HG02943 (cell line): ENCODE results near the gene MXD3.

Experiments
- ATAC-seq: cut with Tn5 transposase; IDR thresholded peaks from one replicate; pipeline ENCODE4 v1.9.1; 2021; ENCODE audit warnings: mild to moderate bottlenecking, low read depth, moderate library complexity; ENCODE audit not compliant: unreplicated experiment

Gene MXD3

DNA sequence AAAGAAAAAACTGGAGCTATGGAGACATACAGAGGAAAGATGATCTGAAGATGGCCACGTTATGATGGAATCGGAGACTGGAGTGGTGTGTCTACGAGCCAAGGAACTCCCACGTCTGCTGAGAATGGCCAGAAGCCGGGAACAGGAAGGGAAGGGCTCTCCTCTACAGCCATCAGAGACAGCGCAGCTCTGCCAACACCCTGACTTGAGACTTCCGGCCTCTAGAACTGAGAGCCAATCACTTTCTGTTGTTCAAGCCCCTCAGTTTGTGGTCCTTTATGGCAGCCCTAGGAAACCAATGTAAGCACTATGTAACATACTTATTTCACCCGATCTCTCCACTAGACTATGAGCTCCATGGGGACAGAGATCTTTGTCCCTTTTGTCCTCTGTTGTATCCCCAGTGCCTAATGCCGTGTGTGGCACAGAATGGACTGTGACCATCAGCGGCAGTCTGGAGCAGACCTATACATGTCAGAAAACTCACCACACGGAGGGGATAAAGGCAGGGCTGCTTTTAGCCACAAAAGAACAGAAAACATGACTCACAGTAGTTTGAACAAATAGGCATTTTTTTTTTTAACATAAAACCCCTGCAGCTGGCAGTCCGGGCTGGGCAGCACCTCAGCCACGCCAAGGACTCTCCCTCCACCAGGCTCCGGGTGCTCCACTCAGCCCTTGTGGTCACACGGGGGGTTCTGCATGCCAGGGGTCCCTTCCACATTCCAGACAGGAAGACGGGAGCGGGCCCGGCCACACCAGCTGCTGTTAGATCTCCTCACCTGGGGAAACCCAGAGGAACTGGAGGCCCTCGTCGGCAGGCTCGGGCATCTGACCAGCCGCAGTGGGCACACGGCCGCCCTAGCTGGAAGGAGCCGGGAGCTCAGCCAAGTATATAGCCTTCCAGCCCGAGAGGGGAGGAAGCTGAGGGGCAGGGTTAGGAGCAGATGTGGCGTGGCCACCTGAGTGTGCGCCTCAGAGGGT is 16.1 kb upstream of the MXD3 start:
- no peak for ATAC-seq

DNA sequence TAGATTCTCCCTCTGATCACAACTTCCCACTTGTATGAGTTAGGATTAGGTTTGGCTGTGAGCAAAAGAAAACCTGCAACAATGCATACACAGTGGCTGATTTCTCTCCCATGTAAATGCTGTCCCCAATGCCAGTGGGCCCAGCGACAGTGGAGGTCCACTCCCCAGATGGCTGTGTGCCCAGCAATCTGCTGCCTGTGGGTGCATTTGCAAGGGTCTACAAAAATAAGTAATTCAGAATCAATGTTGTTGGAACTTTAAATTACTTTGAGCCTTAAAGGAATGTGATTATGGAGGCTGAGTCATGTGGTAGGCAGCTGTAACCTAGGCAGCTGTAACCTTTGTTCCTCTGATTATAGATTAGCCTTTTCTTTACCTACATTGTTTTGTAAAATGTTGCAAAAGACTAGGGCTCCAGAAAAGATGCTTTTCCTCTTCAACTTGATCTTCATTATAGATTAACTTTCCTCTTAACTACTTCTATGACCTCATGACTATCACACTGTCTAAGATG is 14.2 kb upstream of the MXD3 start:
- no peak for ATAC-seq

DNA sequence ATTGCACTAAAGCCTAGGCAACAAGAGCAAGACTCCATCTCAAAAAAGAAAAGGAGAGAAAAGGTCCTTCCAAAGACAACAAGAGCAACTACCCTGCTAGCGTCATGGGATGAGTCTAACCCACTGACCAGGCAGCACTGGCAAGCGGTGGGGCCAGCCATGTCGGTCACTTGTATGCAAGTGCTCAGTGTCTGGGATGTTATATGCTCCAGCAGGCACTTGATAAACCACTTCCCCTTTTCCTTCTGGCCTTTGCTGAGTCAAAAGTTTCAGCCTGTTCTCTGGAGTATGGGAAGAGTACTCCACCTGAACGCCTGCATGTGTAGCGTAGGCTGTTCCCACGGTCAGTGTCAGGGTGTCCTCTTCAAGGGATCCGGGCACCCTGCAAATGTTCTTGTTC is 9.2 kb upstream of the MXD3 start:
- ATAC-seq, result no peak

DNA sequence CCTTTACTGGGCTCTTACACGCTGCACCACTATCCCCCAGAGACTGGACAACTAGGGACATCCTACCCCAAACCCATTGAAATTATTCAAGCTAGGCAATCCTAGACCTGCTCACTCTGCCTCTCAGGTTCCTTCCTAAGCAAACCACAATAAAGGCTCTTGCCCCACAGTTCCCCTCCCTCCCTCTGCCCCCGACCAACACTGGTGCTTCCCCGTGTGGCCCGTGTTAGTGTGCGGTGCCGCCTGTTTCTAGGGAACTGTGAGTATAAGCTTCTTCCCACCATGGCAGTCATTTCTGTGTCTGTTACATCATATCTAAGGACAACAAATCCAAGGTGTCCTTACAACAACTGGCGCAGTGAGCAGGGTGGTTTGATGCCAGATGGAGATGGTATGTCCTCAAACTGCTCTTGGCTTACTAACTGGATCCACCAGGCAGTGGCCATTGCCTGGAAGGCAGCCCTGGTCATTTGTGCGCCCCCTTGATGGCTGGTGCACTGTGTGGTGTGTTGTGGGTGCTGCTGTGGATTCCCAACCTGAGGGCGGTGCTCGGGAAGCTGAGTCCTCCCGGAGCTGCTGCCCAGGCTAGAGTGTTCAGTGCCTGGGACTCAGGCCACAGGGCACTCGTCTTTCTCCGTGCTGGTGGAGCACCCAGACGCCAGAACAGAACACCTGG is 8.4 kb upstream of the MXD3 start:
- no peak for ATAC-seq

DNA sequence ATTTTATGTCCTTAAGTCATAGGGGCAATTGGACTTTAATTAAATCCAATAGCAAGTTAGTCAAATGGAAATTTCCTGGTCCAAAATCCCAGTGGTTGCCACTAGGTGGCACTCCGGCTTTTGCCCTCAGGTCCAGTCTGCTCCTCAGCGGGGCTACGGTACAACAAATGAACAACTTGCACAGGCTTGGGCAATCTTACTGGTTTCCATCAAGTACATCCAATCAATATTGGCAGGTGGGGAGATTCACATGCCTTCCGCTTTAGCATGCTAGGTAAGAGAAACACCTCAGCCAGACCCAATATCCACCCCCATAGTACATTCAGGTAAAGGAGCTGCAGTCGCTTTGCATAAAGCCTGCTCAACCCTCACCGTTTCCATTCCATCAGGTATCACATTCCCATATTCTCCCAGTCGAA is 6.3 kb upstream of the MXD3 start:
- no peak for ATAC-seq

DNA sequence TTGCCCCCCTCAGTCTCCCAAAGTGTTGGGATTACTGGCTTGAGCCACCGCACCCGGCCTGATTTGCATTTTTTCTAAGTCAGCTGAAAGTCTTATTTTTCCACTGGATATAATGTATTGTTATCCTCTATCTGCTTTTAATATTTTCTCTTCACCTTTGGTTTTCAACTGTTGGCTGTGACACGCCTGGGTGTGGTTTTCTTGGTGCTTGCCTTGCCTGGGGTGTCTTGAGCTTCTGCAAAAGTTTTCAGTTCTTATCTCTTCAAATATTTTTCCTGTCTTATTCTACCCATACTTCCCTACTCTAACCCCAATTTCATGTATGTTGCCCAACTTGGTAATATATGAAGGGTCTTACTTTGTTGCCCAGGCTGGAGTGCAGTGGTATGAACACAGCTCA is 4.3 kb upstream of the MXD3 start:
- no peak for ATAC-seq

DNA sequence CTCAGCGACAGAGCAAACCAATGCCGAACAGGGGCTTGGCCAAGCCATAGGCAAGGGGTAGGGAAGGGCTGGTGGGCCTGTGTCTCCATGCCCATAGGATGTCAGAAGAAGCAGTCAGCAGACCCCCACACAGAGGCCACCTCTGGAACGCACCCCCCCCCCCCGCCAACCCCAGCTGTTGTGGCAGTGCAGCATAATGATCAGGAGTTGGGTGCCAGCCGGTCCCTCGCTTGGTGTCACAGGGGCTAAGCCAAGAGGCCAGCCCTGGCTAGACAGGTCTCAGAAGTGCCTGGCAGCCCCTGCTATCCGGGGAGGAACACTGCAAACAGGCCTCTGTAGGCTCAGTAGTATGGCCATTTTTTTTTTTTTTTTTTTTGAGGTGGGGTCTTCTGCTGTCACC is 3.7 kb upstream of the MXD3 start:
- ATAC-seq, result no peak

DNA sequence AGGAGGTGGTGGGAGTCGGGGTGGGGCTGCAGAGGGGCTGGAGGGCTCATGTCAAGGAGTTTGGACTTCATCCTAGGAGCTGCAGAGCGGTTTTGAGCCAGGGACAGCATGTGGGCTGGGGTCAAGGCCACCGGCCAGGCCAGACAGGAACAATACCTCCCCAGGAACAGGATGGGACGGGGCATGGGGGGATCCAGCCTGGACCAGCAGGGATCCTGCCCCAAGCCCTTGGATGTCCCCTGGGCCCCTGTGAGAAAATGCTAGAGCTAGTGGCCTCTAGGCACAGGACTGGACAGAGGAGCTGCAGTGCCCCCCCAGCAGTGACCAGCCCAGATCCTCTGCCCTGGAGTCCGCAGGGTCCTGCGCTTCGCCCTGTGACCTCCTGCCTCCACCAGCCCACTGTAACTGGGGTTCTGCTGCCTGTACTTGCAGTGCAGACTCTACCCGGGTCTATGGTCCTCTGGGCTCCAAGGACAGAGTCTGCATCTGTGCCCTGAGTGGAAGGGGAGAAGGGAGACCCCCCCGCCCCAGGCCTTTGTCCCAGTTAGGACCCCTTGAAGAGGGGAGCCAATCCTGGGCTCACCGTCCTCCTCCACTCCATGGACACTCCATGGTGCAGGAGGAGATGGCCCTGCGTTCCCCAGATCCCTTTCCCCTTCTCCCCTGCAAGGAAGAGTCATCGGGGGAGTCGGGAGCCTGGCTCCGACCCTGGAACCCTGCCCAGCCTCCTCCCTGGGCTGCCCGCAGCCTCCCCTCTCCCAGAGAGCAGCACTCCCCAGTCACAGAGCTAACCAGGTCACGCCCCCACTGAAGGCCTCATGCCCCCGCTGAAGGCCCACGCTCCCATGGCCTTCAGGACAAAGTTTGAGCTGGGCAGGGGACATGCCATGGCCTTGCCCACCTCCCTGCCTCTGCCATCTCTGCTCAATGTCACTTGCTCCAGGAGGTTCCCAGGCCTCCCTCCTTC is 3.0 kb upstream of the MXD3 start:
- ATAC-seq, result no peak

DNA sequence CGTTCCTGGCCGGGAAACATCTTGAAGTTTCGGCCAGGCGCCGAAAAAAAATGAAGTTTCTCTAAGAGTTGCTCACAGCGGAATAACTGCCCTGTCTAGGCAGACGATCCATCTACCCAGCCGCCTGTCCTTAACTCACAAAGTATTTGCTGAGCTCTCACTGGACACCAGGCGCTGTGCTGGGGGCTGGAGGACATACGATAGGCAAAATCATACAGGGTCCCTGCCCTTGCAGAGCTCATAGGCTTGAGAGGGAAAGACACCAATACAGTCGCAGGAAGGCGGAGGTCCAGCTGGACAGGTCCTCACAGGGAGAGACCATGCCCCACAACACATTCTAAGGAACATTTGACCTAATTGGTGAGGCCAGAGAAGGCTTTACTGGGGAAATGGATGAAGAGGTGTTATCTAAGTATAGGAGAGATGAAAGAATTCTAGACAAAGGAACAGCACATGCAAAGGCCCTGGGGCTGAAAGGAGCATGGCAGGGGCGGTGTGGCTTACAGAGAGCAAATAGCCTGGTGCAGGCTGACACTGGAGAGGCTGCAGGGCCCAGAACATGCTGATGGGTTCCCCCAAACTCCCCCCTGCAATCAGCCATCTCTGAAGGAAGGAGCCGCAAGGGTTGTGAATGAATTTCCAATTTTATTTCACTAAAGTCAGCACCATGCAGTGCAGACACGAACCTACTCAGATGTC is 2.0 kb upstream of the MXD3 start:
- no peak for ATAC-seq

DNA sequence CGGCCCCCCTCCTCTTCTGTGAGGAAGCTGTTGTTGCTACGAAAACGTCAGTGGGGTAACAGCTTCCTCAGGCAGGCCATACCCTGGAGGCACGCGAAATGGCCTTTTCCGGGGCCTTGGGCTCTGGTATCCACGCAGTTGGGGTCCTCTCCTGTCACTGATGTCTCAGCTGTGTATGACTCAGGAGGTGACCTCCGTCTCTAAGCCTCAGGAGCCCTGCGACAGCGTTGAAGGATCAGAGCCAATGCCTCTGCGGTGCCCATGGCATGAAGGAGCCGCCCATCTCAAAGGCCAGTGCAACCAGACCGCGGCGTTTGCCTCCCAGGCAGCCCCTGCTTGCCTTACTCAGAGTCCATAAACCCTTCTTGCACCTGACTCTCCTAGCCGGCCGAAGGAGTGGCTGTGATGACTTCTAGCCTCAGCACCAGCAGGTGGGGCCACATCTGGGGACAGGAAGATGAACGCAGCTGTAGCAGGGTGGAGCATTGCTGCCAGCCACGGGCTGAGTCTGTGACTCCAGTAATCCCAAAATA is 1.0 kb upstream of the MXD3 start:
- ATAC-seq, result peak; percentile 0

DNA sequence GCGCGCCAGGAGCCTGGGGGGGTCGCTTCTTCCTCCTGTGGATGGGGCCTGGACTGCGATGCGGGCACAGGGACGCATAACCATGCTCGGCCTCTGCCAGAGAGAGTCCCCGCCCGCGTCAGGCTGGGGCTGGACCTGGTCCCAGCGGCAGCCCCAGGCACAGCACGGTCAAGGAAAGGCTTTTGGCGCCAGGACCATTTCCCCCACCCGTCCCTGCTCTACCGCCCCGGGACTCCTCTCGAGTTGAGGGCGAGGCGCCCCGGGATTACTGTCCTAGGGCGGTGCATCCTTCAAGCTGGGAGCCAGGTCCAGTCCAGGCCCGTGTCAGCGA is 341 bp downstream of the MXD3 start:
- no peak for ATAC-seq

DNA sequence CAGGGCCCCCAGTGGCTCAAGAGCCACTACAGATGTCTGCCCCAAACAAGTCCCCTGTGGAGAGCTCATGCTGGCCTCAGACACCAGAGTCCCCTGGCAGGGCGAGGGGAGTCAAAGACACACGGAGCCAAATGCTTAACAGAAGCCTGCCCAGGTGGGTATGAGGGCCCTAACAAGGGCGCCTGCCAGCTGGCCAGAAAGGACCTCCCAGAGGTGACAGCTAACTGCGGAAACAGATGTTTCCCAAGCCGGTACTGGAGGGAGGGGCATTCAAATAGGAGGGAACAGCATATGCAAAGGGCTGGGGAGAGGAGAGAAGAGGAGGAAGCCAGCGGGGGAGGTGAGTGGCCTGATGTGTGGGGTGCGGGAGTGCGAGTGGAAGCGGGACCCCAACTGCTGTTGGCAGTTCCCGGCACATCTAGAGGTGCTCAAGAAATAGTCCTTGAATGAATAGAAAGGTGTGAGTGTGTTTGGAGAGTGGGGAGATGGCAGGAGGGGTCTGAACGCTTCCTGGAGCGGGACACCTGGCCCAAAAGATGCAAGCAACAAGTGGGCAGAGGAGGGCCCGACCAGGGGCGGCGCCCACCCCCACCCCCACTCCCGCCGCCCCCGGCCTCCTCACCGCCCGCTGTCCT is 824 bp downstream of the MXD3 start:
- ATAC-seq, result no peak

DNA sequence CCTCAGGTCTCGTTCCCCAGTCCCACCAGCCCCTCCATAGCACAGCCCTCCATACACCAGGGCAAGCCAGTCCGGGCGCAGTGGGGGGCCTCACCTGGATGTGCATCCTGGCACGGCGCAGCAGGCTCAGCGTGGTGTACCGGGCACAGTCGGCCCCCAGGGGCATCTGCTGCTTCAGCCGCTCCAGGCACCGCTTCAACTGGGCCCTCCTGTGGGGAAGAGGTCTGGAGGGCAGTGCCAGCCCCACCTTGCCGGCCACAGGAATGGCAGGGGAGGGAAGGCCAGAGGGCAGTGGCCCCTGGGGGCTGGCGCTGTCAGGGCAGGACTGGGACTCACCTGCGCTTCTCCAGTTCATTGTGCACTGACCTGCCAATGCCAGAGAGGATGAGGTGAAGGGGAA is 1.4 kb downstream of the MXD3 start:
- ATAC-seq, result no peak

DNA sequence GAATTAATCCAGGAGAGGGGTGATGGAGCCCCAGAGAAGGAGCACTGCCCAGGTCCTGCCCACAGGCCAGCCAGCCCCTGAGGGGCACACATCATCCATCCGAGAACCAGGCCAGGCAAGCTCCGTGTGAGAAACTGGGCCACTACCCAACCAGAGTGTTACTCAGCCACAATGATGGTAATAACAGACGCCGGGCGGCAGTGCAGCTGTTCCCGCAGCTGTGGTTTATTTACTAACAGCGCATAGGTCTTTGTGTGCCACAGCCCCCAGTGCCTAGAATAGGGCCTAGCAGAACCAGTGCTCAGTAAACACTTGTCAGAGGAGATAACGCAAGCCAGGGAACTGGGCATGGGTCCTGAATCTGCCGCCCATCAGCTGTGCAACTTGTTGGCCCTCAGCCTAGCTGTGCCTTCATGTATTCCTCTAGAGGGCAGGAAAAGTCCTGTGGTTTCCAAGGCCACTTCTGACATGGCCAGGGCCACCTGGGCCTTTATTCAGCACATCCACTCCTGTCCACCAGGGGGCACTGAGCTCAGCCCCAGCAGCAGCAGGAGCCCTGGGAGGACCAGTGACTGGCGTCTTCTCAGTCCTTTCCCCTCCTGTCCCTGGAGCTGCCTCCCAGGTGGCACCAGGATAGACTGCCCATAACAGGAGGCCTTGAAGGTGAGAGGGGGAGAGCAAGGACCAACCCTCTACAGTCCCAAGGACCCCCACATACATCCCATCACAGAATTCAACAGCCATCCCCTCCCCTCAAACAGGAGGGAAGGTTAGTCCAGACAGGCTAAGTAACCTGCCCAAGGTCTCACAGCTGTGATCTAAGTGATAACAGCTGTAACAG is 2.1 kb downstream of the MXD3 start:
- no peak for ATAC-seq

DNA sequence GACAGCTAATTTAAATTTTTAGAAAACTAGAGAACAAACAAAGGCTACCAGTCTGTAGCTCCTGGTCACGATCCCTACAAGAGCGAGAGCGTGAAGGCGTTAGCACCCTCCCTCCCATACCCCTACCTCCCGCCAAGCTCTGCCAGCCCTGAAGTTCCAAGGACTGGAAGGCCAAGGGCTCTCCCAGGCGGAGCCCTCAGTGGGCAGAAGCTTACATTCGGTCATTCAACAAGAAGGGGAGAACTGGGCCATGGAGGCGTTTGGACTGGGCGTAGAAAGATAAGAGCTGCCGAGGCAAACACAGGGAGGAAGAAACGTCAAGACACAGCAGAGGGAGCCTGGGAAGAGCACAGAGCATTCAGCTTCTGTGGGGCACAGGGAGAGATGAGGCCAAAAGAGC is 3.0 kb downstream of the MXD3 start:
- no peak for ATAC-seq

DNA sequence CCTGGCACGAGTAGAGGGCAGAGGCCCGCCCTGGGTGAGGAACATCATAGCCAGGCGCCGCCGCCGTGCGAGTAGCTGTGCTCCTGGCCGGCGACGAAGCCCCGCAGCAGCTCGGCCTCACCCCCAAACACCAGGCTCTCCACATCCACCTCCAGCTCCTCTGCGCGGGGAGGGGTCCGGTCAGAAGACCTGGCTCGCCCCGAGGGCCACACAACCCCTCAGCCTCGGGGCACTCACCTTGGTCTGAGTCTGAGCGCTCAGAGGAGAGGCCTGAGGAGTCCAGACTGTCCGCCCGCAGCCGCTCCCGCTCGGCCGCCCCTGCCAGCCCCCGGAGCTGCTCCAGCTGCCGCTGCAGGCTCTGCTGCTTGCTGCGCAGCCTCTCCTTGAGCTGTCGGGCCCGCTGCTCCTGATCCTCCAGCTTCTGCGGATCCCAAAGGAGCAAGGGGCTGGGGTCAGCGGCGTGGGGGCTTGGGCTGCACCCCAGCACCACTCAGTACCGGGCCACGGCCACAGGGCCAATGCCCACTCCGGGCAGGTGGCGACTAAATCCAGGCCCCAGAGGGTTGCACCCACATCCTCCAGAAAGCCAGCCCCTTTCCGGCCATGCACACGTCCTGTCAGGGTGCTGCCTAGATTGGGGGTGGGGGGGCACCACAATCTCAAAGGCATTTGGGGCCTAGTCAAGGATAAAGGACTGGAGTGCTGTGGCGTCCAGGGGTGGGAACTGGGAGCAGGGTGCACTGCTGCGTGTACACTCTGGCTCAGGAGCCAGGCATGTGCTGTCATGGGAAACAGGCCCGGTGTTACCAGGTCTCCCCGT is 3.9 kb downstream of the MXD3 start:
- ATAC-seq, result no peak

DNA sequence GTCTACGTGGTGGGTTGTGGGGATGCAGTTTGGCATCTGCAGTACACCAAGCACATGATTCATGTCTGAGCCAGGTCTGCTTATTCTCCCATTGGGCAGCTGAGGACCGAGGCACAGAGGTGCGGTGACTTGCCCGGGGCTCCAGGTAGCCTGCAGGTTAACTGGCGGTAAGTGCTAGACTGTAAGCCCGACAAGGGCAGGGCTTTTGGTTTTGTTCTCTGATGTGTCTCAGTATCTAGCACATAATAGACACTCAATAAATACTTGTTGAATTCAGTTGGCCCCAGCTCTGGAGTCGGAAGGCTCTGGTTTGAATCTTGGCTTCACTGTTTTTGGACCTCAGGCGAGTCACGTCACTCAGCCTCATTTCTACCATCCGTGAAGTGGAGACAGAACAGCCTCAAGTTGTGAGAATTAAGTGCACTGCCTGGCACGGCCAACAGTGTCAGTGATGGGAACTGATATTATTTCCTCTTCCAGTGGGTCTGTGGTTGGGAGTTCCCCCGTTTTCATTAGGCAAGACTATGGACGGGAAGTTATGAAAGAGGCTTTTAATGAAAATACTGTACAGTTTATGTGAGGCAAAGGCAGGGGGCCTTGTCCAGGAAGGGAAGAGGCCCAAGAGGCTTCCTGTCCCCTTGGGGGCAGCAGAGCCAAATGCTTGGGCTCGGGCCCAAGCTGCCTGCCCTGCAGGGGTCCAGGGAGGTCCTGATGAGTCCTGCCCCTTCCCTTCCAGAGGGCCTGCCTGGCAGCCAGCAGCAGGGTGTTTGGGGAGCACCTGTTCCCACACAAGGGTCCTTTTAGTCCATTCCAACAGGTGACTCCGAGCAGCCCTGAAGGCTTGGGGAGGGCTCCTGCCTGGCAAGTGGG is 4.8 kb downstream of the MXD3 start:
- no peak for ATAC-seq
